Mesenchymal stem cell (in vitro differentiated cells and primary cell): ENCODE data around the gene MICU1.

Experiments used
- DNase-seq: peaks from one replicate; pipeline ENCODE4 v3.0.0-alpha.2; 2013
- H2AFZ ChIP-seq: one replicate; pipeline ENCODE4 v1.6.1; 2013; ENCODE audit warnings: low read depth, mild to moderate bottlenecking, control low read depth, inconsistent platforms, low read length, moderate library complexity
- H2AK5ac ChIP-seq: 2 replicates; pipeline ENCODE4 v1.6.1; 2013; ENCODE audit warnings: low read length, moderate library complexity, mild to moderate bottlenecking, inconsistent platforms; ENCODE audit not compliant: severe bottlenecking
- H2BK120ac ChIP-seq: one replicate; pipeline ENCODE4 v1.6.1; 2013; ENCODE audit warnings: low read depth, mild to moderate bottlenecking, inconsistent platforms, low read length, moderate library complexity
- H2BK12ac ChIP-seq, 2 experiments: one replicate each; pipeline ENCODE4 v1.6.1; 2013; ENCODE audit warnings: inconsistent platforms in 2 of 2, low read length in 2 of 2, mild to moderate bottlenecking in 2 of 2, moderate library complexity in 2 of 2, control low read depth in 1 of 2
- H2BK15ac ChIP-seq: one replicate; pipeline ENCODE4 v1.6.1; 2013; ENCODE audit warnings: mild to moderate bottlenecking, low read depth, inconsistent platforms; ENCODE audit not compliant: poor library complexity, severe bottlenecking
- H2BK5ac ChIP-seq: 2 replicates; pipeline ENCODE4 v1.6.1; 2013; ENCODE audit warnings: low read depth, mild to moderate bottlenecking, low read length, control low read depth, inconsistent platforms; ENCODE audit not compliant: poor library complexity, severe bottlenecking
- H3K14ac ChIP-seq, 2 experiments: one replicate each; pipeline ENCODE4 v1.6.1; 2013; ENCODE audit warnings: inconsistent platforms in 2 of 2, low read length in 2 of 2, control low read depth in 1 of 2, mild to moderate bottlenecking in 1 of 2, moderate library complexity in 1 of 2
- H3K18ac ChIP-seq, 2 experiments: one replicate each; pipeline ENCODE4 v1.6.1; 2013; ENCODE audit warnings: inconsistent platforms in 2 of 2, low read length in 2 of 2, control low read depth in 1 of 2, low read depth in 1 of 2, mild to moderate bottlenecking in 1 of 2
- H3K23ac ChIP-seq, 2 experiments: one replicate each; pipeline ENCODE4 v1.6.1; 2013; ENCODE audit warnings: inconsistent platforms in 2 of 2, low read length in 2 of 2, mild to moderate bottlenecking in 2 of 2, moderate library complexity in 2 of 2, control low read depth in 1 of 2
- H3K27ac ChIP-seq: 2 replicates; pipeline ENCODE4 v1.5.1; 2013; ENCODE audit warnings: mild to moderate bottlenecking, moderate library complexity, low read length, control low read depth, inconsistent platforms; ENCODE audit not compliant: poor library complexity, severe bottlenecking
- H3K27me3 ChIP-seq, 2 experiments: 2 replicates each; pipeline versions ENCODE4 v1.6.1 to v1.7.0; 2013; ENCODE audit warnings: low read length in 2 of 2, mild to moderate bottlenecking in 2 of 2, moderate library complexity in 2 of 2, control low read depth in 1 of 2, inconsistent platforms in 1 of 2; ENCODE audit not compliant: control insufficient read depth in 1 of 2, insufficient read depth in 1 of 2
- H3K36me3 ChIP-seq, 2 experiments: 2 replicates each; pipeline versions ENCODE4 v1.6.1 to v1.7.0; 2013; ENCODE audit warnings: low read length in 2 of 2, control low read depth in 1 of 2, inconsistent platforms in 1 of 2, low read depth in 1 of 2, mild to moderate bottlenecking in 1 of 2; ENCODE audit not compliant: insufficient read depth in 2 of 2, control insufficient read depth in 1 of 2
- H3K4ac ChIP-seq, 2 experiments: one replicate each; pipeline ENCODE4 v1.6.1; 2013; ENCODE audit warnings: inconsistent platforms in 2 of 2, low read length in 2 of 2, mild to moderate bottlenecking in 2 of 2, moderate library complexity in 2 of 2, control low read depth in 1 of 2, low read depth in 1 of 2
- H3K4me1 ChIP-seq: 2 replicates; pipeline ENCODE4 v1.6.1; 2013; ENCODE audit warnings: low read depth, low read length, control low read depth; ENCODE audit not compliant: control insufficient read depth, insufficient read depth
- H3K4me2 ChIP-seq: 2 replicates; pipeline ENCODE4 v1.6.1; 2013; ENCODE audit warnings: low read length, mild to moderate bottlenecking, inconsistent platforms; ENCODE audit not compliant: poor library complexity, severe bottlenecking
- H3K4me3 ChIP-seq, 2 experiments: 2 replicates each; pipeline versions ENCODE4 v1.5.1 to v1.7.0; 2013; ENCODE audit warnings: low read length in 2 of 2, mild to moderate bottlenecking in 2 of 2, control low read depth in 1 of 2, low read depth in 1 of 2; ENCODE audit not compliant: insufficient read depth in 1 of 2
- H3K79me1 ChIP-seq: replicated peaks from 2 replicates; pipeline ENCODE4 v1.6.1; 2013; ENCODE audit warnings: mild to moderate bottlenecking, control low read depth, low read length, inconsistent platforms; ENCODE audit not compliant: poor library complexity, severe bottlenecking
- H3K9ac ChIP-seq: 2 replicates; pipeline ENCODE4 v1.7.0; 2013; ENCODE audit warnings: mild to moderate bottlenecking, low read length, moderate library complexity
- H3K9me3 ChIP-seq: 2 replicates; pipeline ENCODE4 v1.7.0; 2013; ENCODE audit warnings: mild to moderate bottlenecking, low read length; ENCODE audit not compliant: control insufficient read depth
- H4K8ac ChIP-seq: one replicate; pipeline ENCODE4 v1.6.1; 2013; ENCODE audit warnings: inconsistent platforms, mild to moderate bottlenecking, low read length, moderate library complexity
- H4K91ac ChIP-seq: one replicate; pipeline ENCODE4 v1.6.1; 2013; ENCODE audit warnings: mild to moderate bottlenecking, low read length, inconsistent platforms
- WGBS: methylation state at CpG from one replicate; pipeline ENCODE4 v1.1.7; 2013; ENCODE audit warnings: mixed read lengths; 5-methylcytosine and 5-hydroxymethylcytosine counted together

Gene MICU1

GRCh38 chr10:72375173-72375572 is 250.7 kb downstream of the MICU1 start:
- no peak overlapping the region for H2BK12ac ChIP-seq
- no peak overlapping the region for H3K4me3 ChIP-seq
- no peak for DNase-seq
- H3K27ac ChIP-seq = no peak overlapping the region
- no peak overlapping the region for H3K4ac ChIP-seq
- no peak overlapping the region for H3K4me2 ChIP-seq
- H2BK120ac ChIP-seq = no peak overlapping the region
- 95% methylated on average over 2 of the region's 3 CpGs for WGBS
- H3K23ac ChIP-seq = no peak overlapping the region
- H2BK15ac ChIP-seq = no peak overlapping the region
- no peak overlapping the region for H2BK5ac ChIP-seq
- H3K4me1 ChIP-seq = peaks cover 2% of the 10 kb centered on the region
- H4K8ac ChIP-seq = no peak overlapping the region
- H3K9ac ChIP-seq = no peak overlapping the region
- no peaks in the 10 kb centered on the region for H3K79me1 ChIP-seq
- no peak overlapping the region for H3K14ac ChIP-seq
- no peak overlapping the region for H4K91ac ChIP-seq
- H3K36me3 ChIP-seq = peaks cover 8 to 40% of the 10 kb centered on the region in 2 experiments
- H3K9me3 ChIP-seq = no peaks in the 10 kb centered on the region
- H3K18ac ChIP-seq = no peak overlapping the region
- H2AFZ ChIP-seq = no peak overlapping the region
- no peak overlapping the region for H2AK5ac ChIP-seq
- H3K27me3 ChIP-seq = no peaks in the 10 kb centered on the region

DNA sequence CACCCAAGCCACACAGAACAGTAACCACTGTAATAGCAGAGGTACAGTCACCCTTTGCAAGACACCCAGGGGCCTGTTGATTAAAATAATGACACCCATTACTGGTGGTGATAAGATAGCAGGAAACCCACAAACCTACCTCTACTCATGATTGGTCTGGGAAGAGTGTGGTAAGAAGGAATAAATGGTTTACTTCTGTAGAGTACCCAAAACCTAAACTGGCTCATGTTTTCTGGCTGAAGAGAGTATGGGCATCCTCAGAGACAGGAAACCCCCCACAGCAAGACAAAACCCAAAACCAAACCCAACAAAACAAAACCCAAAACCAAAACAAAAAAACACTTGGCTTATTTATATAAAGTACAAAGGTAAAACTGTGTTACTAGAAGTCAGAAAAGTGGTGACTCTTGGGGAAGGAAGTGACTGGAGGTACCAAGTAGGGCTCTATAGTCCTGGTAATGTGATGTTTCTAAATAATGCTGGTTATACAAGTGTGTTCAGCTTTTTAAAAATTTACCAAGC is 255.6 kb downstream of the MICU1 start:
- H4K91ac ChIP-seq = no peak overlapping the region

DNA sequence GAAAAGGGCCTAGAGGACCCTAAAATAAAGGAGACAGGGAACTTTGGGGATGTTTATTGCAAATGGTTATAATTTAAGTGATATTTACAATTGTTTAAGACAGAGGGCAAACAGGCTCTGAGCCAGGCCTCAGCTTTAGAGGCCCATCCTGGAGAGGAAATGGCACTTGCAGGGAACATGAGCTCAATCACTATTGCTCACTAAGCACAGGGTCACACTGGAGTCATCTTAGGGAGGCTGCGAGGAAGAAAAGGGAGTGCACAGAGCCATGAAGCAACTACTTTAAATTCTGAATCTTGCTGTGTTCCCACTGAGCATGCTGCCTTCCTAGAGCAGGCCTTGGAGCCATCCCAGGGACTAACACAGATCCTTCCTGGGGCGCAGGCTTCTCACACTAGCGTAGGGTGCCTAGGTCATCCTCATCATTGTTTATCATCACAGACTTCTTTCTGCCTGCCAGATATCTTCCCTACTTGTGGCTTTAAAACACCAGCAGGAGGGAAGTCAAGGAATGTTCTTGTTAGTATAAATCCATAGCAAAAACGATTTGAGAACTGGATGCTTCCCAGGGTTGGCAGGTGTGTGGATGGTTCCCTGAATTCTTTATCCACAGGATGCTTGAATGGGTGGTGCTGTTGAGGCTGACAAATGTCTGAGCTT is 258.4 kb downstream of the MICU1 start:
- Histone ChIP-seq H3K4me1 (peaks cover 2% of the 10 kb centered on the region), H3K27ac (no peak overlapping the region), H3K23ac (no peak overlapping the region), H2BK12ac (no peak overlapping the region), H3K18ac (no peak overlapping the region), H2BK15ac (no peak overlapping the region), H2BK120ac (no peak overlapping the region), H2BK5ac (no peak overlapping the region), H2AFZ (no peak overlapping the region), H3K4me2 (no peak overlapping the region), H3K27me3 (no peaks in the 10 kb centered on the region), H3K9ac (peak overlapping the region; percentile 24), H3K4me3 (no peak overlapping the region), H3K9me3 (no peaks in the 10 kb centered on the region), H4K8ac (no peak overlapping the region), H3K79me1 (peaks cover 3% of the 10 kb centered on the region), H3K4ac (no peak overlapping the region), H3K36me3 (peaks cover 29 to 42% of the 10 kb centered on the region in 2 experiments), H3K14ac (no peak overlapping the region), H2AK5ac (no peak overlapping the region), H4K91ac (no peak overlapping the region)
- DNase-seq = peak; percentile 18
- 83% methylated on average over 4 of the region's 4 CpGs for WGBS

More for the DNA sequence above, 255.6 kb downstream of the MICU1 start:
- H3K4me1 ChIP-seq = no peaks in the 10 kb centered on the region
- H2BK15ac ChIP-seq = no peak overlapping the region
- H3K14ac ChIP-seq = no peak overlapping the region
- H2AFZ ChIP-seq = no peak overlapping the region
- H3K4me2 ChIP-seq = no peak overlapping the region
- no peak for DNase-seq
- no peaks in the 10 kb centered on the region for H3K9me3 ChIP-seq
- no peak overlapping the region for H3K4ac ChIP-seq
- peaks cover 3% of the 10 kb centered on the region for H3K79me1 ChIP-seq
- no peak overlapping the region for H2BK5ac ChIP-seq
- no peak overlapping the region for H2AK5ac ChIP-seq
- no peak overlapping the region for H4K8ac ChIP-seq
- H3K23ac ChIP-seq = no peak overlapping the region
- H3K18ac ChIP-seq = no peak overlapping the region
- no peak overlapping the region for H2BK120ac ChIP-seq
- peaks cover 29 to 60% of the 10 kb centered on the region in 2 experiments for H3K36me3 ChIP-seq
- H3K27me3 ChIP-seq = no peaks in the 10 kb centered on the region
- no peak overlapping the region for H2BK12ac ChIP-seq
- H3K9ac ChIP-seq = no peak overlapping the region
- no peak overlapping the region for H3K27ac ChIP-seq
- no peak overlapping the region for H3K4me3 ChIP-seq

DNA sequence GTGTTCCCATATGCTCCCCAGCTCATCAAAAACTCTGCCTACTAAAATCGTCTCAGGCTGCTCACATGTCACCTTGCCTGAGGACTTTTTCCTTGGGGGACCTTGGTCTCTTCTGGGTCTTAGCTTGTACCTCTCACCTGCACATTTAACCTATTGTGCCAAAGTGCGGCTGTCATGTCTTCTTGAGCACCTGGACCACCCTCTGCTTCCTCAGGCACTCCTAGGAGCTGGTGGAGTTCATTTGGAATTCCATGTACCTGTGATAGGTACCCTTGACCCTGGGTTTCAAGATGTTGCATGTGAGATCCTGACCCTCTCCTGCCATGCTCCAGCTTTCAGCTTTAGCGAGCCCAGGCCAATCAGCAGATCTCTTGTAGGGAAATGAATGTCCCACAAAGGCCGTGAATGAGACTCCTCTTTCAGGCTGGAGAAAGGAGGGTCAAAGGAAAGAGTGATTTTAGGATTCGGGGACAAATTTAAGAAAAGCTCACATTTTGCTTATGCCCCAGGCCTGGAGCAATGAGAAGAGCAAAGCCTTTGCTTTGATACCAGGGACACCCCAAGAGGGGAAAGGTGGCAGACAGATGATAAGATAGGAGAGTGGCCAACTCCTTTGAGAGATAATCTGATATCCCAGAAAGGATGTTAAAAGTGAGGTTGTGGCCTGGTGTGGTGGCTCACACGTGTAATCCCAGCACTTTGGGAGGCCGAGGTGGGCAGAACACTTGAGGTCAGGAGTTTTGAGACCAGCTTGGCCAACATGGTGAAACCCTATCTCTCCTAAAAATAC is 260.6 kb downstream of the MICU1 start:
- H2BK12ac ChIP-seq = no peak overlapping the region
- H3K79me1 ChIP-seq = peaks cover 3% of the 10 kb centered on the region

More for the DNA sequence above, 260.6 kb downstream of the MICU1 start:
- H3K4ac ChIP-seq = no peak overlapping the region
- H2AFZ ChIP-seq = no peak overlapping the region
- H2BK15ac ChIP-seq = no peak overlapping the region
- H3K27me3 ChIP-seq = no peaks in the 10 kb centered on the region
- no peak overlapping the region for H2BK120ac ChIP-seq
- H2BK5ac ChIP-seq = no peak overlapping the region
- H2AK5ac ChIP-seq = peak overlapping the region; percentile 22
- H3K27ac ChIP-seq = no peak overlapping the region
- no peak overlapping the region for H3K14ac ChIP-seq
- no peaks in the 10 kb centered on the region for H3K9me3 ChIP-seq
- no peak overlapping the region for H3K23ac ChIP-seq
- WGBS = 92% methylated on average over 7 of the region's 7 CpGs
- no peak overlapping the region for H3K18ac ChIP-seq
- no peak overlapping the region for H3K4me2 ChIP-seq
- peaks cover 27 to 34% of the 10 kb centered on the region in 2 experiments for H3K36me3 ChIP-seq
- H3K4me1 ChIP-seq = peaks cover 2% of the 10 kb centered on the region
- DNase-seq = no peak
- no peak overlapping the region for H3K4me3 ChIP-seq
- peak overlapping the region; percentile 7 for H4K8ac ChIP-seq
- peak overlapping the region; percentile 88 for H3K9ac ChIP-seq
- no peak overlapping the region for H4K91ac ChIP-seq
